COR-L47 (cell line): Measurements from ENCODE around the gene NRARP.
A peak's percentile ranks its signal among the peaks of the same experiment; 100 is the strongest.

Experiments
- DNase-seq: peaks from one replicate; lab custom pipeline; 2025; lab: John Stamatoyannopoulos, UW

Gene NRARP

DNA sequence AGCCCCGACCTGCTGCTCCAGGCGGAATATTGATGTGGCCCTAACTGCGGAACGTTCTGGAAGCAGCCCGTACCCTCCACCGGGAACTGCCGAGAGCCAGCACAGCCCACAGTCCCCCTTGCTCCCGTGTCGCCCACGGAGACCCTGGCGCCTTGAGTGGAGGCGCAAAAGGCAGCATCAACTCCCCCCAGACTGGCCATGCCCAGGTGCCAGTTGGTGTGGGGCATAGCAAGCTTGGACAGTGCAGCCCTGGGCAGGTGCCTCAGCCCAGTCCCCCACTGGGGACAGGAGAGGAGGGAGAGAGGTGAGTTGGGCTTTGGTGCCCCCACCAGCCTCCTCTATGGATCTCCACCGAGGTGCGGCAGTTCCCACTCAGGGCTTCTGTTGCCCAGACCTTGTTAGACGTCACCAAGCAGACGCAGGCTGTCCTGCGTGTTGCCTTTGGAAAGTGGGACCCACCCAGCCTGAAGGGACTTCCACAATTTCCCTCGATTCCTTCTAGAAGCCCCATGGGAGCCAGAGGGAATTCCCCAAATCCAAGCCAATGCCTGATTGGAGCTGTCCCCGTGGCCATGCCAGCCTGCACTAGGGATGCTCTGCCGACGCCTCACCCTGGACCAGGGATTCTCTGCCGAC lies 19.8 kb upstream of the NRARP start:
- no peak for DNase-seq

DNA sequence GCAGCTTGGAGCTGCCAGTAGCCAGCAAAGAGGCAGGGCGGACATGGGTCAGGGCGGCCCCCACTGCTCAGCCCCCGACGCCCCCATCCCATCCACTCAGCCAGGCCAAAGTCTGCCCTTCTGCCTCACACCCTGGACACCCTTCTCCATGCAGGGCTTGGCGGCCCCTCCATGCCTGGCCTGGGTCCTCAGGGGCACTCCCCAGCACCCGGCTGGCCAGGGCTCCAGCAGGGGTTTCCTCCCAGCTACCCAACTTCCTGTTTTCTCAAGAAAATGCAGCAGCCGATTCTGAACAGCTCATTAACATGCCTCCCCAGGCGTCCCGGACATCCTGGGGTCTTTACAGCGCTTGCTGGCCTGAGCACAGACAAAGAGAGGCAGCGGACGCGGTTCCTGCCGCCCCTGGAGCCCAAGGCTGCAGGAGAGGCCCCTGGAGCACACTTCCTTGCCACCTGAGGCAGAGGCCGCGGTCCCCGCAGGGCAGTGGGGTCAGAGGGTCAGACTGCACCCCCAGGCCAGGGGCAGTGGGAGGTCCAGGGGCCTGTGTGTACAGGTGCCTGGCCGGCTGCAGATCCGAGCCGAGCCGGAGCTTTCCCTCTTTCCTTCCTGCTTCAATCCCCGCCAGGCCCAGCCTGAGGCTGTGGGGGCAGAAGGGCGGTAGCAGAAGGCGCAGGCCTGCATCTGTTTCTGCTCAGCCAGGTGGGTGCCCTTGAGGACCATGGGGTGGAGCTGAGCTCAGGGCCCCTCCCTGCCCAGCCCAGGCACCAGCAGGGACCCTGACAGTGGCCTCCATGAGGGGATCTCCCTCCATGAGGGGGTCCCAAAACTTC lies 18.7 kb upstream of the NRARP start:
- DNase-seq: peak; percentile 21

DNA sequence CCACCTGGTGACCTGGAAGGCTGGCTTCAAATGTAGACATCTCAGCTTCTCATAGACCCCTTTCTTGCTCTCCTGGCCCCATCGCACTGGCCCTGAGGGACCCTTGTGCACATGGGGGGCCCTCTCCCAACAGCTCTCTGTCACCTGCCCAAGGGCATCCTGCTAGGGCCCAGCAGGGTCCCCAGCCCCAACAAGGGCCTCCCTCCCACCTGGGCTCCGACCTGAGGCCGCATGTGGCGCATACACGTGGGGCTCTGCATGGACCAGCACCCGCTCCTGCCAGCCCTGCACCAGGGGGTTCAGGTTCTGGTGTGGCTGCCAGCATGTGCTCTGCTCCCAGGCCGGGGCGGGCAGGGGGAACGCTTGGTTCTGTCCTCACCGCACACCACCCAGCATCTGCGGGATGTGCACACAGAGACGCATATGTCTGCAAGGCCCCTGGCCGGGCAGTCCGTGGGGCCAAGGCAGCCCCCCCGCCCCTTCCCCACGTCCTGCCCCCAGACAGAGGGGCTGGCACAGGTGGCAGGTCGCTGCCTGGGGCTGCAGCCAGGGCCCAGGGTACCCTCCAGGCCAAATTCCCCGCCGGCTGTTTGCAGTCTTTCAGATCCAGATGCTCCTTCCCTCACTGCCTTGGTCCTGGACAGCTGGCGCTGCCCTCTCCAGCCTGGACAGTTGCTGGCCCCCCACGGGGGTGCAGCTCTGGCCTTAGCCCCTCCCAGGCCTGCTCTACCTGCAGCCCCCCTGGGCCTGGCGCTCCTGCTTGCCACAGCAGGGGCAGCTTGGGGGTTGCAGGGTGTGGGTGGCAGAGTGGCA lies 17.9 kb upstream of the NRARP start:
- no peak for DNase-seq

DNA sequence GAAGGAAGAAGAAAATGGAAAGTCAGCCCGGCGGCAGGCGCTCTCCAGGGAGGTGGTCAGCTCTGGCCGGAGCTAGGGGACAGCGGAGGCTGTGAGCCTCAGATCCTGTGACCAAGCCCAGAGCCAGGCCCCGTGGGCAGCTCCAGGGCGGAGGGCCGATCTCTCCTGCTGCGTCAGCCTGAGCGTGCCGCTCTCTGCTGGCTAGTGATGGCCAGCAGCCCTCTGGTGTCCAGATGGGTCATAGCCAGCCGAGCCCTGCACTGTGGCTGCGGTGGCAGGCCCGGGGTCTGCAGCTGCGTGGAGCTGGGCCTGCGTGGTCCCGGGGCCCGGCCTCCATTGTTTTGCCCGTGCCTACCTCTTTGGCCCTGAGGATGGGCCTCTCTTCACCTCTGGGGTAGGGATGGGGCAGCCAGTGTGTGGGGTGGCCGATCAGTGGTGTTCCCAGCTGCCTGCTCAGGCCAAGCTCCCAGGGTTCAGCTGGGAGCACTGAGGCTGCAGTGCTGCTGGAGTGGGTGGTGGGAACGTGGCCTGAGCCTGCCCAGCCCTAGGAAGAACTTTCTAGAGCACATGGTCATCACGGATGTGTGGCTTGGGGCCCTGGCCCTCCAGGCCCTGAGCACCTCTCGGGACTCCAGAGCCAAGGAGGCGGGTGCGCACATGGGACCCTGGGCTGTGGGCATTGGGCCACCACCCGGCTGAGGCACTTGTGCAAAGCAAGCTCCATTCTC lies 17.1 kb upstream of the NRARP start:
- no peak for DNase-seq

DNA sequence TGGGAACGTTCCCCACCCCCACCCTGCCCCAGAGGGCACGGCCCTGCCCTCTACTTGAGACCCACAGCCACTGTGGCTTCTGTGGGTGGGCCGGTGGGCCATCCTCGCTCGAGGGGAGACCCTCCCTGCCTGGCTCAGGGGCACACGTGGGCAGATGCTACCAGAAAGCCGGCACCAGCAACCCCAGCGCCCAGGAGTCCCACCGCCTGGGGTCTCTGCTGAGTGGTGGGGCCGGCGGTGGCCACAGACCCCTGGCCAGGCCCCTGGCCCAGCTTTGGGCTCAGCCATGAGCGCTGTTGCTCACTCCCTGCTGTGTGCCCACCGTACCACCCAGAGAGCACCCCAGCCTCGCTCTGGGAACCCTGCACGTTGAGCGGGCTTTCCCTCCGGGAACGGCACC lies 16.5 kb upstream of the NRARP start:
- DNase-seq: no peak

DNA sequence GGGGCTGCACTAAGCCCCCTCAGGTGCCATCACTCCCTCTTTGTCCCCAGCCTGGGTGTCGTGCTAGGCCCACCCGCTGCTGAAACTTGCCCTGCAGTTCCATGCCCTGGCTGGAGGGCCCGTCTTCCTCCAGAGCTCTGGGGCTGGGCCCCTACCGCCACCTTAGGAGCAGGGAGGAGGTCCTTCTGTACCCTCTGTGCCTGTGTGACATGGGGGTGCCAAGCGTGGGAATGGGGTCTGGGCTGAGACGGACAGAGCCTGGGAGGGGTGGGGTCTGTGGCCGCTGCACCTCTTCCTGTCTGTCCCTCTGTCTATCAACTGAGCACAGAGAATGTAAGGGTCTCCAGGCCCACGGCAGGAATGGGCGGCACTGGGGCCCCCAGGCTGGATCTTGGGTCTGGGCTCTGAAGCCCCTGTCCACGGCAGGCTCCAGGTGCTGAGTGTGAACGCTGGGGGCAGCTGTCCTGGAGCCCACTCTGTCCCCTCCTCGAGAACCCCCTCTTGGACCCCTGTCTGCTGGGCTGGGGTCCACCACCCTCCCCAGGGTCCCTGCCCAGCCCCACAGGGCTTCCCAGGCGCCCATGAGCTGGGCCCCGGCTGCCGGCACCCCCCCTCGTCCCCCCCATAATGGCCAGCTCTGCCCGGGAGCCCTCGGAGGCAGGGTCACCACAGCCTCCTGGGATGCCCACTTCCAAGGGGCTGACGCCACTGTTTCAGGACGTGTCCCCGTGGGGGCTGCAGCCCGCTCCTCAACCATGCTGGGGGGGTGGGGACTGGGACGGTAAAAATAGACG lies 15.8 kb upstream of the NRARP start:
- DNase-seq: no peak

DNA sequence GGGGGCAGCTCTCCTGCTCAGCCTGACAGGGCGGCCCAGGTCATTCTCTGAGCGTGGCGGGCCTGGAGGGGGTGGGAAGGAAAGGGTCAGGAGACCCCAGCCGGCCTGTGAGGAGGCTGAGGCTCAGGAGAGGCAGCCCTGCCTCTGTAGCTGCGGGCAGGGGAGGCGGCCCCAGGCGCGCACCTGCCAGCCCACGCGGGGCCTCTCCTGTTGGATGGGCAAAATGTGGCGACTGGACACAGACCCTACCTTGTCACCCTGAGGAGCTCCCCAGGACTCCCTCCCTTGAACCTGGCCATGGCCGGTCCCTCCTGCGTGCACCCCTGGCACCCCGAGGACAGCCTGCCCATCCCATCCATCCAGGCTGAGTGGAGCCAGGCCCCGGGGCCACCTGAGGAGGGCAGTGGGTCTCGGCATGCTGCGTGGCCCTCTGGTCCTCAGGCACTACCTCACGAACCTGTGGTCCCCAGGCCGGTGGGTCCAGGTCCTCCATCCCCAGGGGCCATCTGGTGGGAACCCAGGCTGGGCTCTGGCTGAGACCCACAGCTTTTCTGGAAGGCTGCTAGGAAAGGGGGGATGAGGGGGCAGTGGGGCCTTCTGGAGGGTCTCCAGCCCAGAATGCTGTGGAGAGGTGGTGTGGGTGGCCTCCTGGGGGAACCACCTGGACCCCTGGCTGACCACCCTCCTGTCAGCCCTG lies 15.1 kb upstream of the NRARP start:
- DNase-seq: no peak

DNA sequence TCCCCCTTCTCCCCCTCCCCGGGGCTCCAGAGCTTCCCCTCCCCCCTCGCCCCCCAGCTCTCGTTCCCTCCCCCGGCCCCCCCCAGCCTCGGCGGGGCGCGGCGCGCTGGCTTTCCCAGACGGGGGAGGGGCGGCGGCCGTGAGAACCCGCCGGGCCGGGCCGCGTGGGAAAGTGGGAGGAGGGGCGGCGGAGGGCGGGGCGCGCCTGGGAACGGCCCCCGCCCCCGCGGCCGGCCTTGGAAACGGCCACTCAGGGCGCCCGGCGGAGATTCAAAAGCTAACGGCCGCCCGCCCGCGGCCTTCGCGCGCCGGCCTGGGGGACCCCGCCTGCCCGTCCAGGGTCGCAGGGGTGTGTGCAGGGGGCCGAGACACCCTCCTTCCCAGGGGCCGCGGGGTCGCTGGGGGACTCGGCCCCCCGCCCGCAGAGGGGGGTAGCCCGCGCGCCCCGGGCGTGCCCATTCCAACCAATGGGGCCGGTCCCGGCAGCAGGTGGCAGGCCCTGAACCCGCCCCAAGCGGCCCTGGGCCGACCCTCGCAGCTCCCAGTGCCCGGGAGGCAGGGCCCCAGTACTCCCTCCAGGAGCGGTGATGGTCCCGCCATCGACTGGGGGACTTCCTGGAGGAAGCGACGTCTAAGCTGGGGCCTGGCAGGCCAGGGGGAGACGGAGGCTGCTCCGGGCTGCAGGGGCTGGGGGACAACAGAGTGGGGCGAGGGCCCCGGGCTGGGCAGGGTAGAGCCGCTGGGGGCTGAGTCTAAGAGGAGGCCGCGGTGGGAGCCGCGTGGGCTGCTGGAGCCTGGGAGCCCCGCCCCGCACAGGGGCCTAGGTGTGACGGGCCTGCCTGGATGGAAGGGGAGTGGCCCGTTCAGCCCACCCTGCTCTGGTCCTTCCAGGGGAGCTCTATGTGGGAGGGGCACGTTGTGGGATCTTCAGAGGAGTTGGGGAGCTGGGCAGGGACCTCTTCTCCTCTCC lies 14.2 kb upstream of the NRARP start:
- DNase-seq: no peak

DNA sequence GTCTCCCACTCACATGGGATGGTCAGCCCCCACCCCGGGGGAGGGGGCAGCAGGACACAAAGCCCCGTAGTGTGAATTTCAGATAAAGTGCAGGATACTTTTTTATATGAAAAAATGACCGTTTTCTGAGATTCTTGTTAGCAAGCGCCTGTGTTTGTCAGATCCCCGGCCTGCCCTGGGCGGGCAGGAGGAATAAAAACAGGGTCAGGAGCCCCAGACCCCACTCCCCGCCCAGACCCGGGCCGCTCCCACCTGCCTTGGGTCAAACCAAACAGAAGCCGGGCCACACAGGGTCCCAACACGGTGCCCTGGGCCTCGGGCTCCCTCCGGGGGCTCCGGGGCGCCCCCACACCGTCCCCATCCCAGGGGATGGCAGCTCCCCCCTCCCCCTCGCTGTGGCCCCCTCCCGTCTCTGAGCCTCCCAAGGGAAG lies 13.5 kb upstream of the NRARP start:
- no peak for DNase-seq

DNA sequence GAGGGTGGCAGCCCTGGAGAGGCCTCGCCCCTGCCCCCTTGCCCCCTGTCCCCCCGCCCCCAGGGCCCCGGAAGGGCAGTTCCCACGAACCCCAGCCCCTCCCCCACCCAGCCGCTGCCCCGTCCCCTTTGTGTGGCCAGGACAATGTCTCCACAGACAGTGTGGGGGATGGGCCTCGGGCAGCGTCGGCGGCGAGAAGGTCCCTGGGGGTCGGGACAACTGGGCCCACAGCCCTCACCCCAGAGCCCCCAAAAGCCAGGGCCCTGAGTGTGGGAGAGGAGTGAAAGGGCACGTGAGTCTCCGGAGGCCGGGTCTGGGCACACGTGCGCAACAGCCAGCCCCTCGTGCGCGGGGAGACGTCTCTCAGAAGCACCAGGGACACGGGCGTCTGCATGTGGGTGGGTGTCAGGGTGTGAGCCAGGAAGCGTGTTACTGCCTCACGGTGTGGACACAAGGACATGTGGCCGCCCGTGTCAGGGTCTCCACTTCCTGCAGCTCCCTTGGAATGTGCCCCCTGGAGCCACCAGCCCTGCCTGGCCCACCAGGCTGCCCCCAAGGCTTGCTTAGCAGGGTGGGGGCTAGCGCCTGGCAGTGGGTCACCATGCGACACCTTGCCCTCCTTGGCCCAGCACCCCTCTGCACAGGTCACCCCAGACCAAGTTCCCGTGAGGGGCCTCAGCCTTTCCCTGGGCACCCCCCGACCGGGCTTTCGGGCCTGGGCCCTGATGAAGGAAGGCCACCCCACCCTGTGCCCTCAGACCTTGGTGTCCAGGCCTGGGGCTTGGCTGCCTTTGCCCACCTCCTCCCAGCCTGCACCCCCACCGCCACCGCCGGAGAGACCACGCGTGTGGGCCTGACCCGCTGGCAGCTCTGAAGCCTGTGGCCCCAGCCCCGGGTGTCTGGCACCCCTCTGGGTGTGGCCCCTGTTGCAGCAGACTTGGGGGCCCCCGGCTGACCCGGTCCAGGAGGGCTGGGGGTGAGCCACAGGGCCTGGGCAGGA lies 12.8 kb upstream of the NRARP start:
- DNase-seq: no peak

DNA sequence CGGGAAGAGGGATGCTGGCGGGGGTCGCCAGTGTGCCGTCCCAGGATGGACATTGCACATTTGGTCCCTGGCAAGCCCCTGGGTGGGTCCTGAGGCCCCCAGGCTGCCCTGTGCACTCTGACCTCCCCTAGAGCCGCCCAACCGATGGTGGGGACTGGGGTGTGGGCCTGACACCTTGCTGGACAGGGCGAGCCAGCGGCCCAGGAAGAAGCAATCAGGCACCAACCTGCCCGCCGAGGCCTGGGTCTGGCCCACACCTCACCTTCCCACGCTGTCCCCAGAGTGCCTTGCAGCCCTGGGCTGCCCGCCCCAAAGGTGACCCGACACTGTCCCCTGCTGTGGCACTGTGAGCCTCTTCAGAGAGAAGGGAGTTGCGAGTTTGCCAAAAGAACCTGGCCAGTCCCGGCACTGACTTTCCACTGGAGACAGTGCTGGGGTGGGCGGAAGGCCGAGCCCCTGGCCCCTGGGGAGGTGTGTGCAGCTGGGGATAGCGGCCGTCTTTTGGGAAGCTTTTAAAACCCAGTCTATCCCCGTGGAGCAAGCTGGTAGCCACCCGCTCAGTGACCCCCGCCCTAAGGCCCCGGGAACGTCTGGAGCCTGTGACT lies 12.0 kb upstream of the NRARP start:
- no peak for DNase-seq

DNA sequence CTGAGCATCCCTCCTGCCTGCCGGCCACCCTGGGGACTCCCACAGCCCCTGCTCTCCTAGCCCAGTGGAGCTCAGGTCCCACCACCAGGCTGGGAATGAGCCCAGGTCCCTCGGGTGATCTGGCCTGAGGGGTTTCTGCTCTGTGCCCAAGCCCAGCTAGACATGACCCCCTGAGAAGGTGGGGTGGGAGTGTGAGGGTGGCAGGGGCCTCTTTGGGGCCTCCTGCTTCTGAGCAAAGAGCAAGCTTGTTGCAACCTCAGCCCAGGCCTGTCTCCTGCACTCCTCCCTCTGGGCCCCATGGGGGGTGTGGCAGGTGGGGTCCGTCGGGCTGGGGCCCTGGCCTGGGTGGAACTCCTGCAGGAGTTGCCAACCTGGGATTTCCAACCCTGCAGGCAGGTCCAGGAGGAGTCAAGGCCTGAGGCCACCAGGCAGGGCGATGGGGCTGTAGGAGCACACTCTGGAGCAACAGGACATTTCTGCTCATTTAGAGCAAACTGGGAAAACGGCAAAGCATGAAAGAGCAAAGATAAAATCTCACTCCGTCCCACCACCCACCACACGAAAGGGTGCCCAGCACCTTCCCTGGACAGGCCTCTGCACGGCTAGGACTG lies 11.4 kb upstream of the NRARP start:
- no peak for DNase-seq

DNA sequence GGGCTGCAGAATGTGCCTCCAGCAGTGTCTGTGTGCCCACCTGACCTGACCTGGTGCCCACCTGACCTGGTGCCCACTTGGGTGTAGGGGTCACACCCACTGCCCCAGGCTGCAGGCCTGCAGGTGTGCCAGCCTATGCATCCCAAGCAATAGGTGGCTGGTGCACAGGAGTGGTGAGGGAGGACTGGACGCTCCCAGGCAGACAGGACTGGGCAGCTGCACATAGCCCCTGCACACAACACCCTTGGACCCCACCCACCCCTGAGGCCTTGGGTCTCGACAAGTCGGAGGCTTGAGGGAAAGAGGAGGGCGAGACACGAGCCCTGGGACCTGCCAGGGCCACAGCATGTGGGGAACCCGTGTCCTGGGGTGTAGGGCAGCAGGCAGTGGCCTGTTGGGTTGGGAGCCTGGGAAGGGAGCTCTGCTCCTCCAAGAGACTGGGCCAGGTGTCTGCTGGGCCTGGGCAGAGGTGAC lies 10.8 kb upstream of the NRARP start:
- no peak for DNase-seq

DNA sequence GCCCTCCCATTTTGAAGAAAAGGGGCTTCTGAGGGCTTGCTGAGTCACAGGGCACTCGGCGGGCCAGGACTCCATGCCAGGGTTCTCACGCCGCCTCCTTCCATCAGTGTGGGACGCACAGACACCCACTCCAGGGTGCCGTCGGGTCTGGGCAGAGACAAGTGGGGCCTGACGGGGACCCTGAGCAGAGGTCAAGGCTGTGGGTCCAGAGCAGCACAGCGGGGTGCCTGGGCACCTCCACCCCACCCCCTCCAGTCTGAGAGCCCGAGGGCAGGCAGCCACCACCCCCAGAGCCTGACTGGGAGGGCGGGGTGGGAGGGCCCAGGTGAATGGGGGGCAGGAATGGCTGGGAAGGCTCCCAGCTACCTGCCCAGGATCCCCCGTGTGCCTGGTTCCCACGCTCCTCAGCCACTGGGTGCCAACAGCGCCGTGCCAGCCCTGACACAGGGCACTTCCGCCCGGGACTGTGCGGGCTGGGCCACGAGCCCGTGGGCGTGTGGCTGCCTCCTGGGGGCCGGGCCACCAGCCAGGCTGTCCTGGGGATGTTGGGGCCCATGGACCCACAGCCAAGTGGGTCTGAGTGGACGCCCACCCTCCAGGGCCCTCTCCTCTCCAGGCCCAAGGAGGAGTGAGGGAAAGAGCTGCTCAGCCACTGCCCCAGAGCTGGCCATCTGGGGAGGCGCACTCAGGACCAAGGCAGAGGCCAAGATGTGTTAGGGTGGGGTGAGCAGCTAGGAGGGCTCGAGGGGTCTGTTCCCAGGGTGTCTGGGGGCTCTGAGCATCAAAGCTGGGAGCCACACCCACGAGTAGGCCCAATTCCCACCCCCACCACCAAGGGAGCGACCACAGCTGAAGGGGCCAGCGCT lies 10.1 kb upstream of the NRARP start:
- no peak for DNase-seq

DNA sequence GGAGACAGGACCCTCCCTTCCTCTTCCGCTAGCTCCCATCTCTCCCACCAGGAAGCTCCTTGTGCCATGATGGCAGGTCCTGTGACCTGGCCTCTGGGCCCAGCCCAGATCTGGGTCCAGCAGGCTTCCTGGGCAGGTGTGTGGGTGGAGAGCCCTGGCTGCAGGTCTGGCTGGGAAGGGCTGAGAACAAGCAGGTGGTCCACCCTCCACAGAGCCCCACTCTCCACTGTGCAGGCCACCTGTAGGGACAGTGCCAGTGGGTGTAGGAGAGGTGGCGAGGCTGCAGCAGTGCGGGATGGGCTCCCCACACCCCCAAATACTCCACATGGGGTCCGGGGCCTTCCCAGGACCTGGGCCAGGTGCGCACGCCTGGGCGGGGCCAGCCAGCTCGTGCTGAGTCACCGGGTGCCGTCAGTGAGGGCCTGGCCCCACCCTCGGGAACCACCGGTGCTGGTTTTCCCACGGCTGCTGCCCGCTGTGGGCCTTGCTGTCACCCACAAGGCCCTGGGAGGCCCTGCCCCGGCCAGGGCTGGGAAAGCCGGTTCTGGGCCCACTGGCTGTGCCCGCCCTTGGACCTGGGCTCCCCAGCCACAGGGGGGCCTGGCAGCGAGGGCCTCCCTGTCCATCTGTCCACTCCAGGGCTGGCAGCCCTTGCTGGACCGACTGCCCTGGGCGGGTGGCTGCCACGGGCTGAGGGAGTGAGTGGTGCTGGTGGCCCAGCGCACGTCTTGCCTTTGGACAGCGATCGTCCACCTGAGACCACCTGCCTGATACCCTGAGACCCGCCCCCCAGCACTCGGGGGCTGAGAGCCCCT lies 9.3 kb upstream of the NRARP start:
- peak; percentile 49 for DNase-seq
